GM18909 (cell line): Measurements from ENCODE around the gene CCDC188.
"Not testable (repeated sequence)": the region's sequence is repeated elsewhere in the genome, so short reads cannot be mapped to it uniquely, and the experiment has no call there.

Source experiments
- ATAC-seq: cut with Tn5 transposase; IDR thresholded peaks from one replicate; pipeline ENCODE4 v1.9.1; 2021; ENCODE audit warnings: mild to moderate bottlenecking; ENCODE audit not compliant: unreplicated experiment, poor library complexity

Gene CCDC188

GRCh38 chr22:20173246-20173645, 22.4 kb upstream of the CCDC188 start:
- no peak for ATAC-seq

GRCh38 chr22:20172141-20172613, 21.3 kb upstream of the CCDC188 start:
- ATAC-seq = no peak

DNA sequence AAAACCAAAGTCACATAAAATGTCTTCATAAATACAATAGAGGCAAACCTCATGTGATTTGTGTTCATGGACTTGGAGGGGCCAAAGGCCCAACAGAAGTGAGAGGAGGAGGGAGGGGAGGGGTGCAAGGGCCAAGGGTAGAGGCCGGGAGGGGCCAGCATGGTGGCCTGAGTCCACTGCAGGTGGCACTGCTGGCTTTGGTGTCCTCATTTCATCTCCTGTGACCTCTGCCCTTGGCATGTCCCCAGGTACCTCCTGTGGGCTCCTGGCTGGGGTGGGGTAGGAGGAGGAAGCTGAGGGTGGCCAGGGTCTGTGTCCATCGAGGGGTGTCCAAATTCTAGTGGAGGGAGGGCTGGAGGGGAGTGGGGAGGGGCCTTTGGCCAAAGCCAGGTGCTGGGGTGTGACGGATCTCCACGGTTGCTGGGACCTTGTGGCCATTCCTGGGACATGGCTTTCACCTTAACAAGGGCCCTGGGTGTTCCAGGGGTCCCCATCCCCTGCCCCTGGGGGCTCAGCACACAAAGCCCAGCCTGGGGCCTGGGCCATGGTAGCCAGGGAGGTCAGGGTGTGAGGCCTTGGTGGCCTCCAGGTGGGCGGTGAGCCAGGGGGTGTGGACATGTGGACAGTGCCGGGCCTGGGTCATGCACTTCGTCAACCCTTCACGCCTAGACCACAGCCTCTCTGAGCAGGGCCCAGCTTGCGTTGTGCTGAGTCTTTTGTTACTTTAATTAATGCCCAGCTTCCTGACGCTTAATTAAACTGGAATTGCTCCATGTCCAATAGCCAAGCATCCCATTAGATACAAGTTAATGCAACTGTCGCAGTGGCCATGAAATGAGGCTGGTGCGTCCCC, 20.7 kb upstream of the CCDC188 start:
- ATAC-seq = no peak

- no peak for ATAC-seq
These were observed 19.3 kb upstream of the CCDC188 start for GRCh38 chr22:20170170-20170569.

- ATAC-seq = no peak
These were observed 18.5 kb upstream of the CCDC188 start for GRCh38 chr22:20169253-20169822.

DNA sequence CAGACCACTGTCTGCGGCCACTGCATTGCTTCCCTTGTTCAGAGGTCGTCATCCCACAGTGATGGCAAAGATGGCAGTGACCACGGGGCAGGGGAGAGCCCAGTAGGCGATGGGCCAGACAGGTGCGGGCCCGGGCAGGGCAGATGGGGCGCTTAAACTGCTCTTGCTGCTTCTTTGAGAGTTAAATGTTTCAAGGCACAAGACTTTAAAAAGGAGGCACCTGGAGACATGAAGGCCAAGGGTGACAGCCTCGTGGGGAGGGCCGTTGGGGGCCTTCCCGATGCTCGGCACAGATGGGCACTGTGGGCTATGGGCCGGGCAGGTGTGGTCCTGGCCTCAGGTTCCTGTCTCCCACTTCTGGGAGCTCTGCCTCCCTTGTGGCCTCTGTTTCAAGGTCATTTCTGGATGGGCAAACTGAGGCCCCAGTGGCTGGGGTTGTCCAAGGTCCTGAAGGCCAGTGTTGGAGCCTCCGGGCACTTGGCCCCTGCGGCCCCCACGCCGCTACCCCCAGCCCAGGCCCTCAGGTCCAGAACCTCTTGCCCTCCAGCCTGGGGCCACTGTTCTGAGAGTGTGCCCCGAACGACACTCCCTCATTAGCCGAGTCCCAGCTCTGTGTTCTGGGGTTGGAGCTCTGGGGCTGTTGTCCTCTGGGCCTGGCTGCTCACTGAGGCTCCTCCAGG, 16.9 kb upstream of the CCDC188 start:
- ATAC-seq = no peak

- ATAC-seq = no peak
These were observed 15.8 kb upstream of the CCDC188 start for GRCh38 chr22:20166703-20167102.

GRCh38 chr22:20165913-20166312, 15.1 kb upstream of the CCDC188 start:
- ATAC-seq = no peak

DNA sequence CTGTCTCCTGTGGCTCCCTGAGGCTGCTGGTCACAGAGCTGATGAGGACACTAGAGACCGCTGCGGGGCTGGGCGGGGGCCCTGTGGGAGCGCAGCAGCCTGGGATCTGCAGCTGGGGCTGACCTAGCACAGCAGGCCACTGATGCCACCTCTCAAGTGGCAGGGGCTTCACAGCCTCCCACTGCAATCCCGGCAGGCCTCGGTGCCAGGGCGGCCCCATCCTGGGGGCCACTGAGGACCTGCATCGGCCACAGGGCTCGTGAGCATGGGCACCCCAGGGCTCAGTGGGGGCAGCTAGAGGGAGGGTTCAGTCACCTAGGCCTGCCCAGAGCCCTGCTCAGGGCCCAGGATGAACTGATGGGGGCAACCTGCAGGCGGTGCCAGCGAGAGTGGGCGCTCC, 14.6 kb upstream of the CCDC188 start:
- ATAC-seq = no peak

GRCh38 chr22:20164863-20165262, 14.0 kb upstream of the CCDC188 start:
- no peak for ATAC-seq

DNA sequence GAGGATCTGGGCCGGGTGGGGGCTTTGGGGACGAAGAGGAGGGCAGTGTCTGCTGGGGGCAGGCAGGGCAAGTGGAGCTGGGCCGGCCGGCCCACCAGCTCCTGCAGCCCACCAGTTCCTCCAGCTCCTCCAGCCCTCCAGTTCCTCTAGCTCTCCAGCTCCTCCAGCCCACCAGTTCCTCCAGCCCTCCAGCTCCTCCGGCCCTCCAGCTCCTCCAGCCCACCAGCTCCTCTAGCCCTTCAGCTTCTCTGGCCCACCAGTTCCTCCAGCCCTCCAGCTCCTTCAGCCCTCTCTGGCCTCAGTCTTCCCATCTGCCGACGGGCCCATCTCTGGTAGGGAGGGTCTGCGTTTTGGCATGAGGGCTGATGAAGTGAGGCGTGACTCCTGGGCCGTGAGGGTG, 9.2 kb upstream of the CCDC188 start:
- ATAC-seq = no peak

DNA sequence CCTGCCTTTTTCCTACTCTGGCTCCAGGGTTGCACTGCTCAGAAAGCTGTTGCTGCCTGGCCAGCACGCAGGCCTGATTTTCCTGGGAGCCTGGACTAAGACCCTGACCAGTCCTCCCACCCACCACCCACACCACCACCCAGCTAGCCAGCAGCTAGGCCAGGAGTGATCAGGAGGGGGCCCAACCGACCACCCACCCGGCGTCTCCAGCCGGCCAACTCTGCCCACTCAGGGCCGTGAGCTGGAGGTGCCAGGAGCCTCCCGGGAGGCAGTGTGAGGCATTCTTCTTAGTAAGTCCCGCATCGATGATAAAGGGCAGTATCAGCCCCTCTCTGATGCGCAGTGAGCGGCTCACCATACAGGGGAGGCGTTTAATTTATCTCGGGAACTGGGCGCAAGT, 8.7 kb upstream of the CCDC188 start:
- ATAC-seq = not testable (repeated sequence)

GRCh38 chr22:20159076-20159475, 8.2 kb upstream of the CCDC188 start:
- no peak for ATAC-seq

DNA sequence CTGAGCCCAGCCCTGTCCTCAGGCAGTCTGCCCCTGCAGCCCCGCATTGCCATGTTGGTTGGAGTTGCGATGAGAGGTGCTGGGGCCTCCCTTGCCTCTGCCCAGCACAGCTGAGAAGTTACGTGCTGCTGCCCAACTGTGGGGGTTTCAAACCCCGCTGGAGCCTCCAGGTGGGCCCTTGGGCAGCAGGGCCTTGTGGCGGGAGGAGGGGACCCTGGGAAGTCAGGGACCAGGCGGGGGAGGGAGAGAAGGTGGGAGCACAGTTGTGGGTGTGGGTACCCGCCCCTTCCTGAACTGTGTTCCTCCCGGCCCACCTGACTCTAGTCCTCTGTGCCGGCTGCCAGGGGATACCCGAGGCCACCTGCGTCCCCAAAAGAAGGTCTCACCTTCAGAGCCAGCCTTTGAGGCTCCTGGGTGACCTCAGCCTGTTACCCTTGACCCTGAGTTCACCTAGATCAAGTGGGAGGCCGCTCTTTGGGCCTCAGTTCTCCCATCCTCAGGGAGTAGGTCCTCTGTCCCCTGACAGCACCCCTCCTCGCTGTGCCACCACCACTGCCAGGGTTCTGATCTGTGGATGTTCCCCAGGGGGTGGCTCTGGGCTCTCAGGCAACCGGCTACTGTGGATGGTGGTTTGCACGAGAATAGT, 7.7 kb upstream of the CCDC188 start:
- no peak for ATAC-seq

DNA sequence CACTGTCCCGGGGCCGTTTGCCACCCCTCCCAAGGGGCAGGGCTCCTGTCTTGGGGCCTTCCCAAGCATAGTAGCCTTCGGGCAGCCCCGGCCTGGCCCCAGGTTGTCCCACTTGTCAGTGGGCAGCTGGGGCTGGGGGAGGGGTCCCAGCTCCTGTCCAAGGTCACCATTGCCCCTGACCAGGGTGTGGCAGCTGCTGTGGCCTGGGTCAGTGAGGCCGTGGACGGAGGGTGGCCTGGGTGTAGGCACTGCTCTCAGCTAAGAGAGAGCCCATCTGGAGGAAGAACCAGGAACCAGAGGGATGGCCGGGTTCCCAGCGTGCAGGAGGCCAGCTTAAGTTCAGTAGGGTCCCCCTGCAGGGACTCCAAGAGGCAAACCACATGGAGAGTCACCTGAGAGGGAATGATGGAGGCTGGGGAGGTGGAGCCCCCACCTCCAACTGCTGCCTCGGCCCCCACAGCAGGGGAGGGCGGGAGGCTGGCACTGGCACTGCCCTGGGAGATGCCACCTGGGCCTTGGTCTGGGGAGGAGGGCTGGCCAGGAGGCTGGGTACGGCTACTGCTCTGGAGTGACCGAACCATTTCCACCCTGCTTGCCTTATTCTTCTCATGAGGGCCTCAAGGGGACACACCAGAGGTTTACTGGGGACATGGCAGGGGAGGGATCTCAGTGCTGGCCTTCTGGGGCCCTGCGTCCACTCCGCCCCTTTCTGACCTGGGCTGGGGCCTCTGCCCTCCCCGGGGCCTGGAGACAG, 6.8 kb upstream of the CCDC188 start:
- no peak for ATAC-seq

GRCh38 chr22:20156611-20157429, 6.0 kb upstream of the CCDC188 start:
- ATAC-seq = no peak

- no peak for ATAC-seq
These were observed 5.2 kb upstream of the CCDC188 start for GRCh38 chr22:20156042-20156389.

- ATAC-seq = no peak
These were observed 4.6 kb upstream of the CCDC188 start for GRCh38 chr22:20155330-20156041.
